Testis (tissue), 2 donors: Measurements from ENCODE around the gene JAKMIP1.

ENCODE experiments used
- POLR2A ChIP-seq: fragments of 450-650 bp; IDR thresholded peaks from one replicate; pipeline ENCODE4 v1.6.1; 2017; ENCODE audit warnings: antibody characterized with exemption, mild to moderate bottlenecking, moderate library complexity
- TF ChIP-seq, protein P1 (sequence below), 3 experiments: fragments of 450-650 bp in 2 of 3; fragments of 200-600 bp in 1 of 3; sonication (generic) in 1 of 3; IDR thresholded peaks; one replicate each; pipeline ENCODE4 v1.5.1; 2016 to 2019; ENCODE audit warnings: antibody characterized with exemption in 3 of 3, mild to moderate bottlenecking in 2 of 3, moderate library complexity in 1 of 3

DNA sequence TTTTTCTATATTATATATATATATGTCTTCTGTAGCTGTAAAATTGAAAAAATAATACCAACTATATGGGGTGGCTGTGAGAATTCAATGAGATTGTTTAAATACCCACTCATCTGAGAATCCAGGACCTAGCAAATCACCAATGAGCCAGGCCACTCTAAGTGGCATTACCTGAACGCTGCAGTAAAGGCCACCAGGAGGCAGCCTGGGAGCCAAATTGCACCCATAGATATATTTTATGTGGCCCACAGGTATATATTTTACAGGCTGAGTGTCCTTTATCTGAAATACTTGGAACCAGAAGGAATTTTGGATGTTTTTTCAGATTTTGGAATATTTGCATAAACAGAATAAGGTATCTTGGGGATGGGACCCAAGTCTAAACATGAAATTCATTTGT, 124.0 kb downstream of the JAKMIP1 start:
- TF ChIP-seq, protein P1, sequence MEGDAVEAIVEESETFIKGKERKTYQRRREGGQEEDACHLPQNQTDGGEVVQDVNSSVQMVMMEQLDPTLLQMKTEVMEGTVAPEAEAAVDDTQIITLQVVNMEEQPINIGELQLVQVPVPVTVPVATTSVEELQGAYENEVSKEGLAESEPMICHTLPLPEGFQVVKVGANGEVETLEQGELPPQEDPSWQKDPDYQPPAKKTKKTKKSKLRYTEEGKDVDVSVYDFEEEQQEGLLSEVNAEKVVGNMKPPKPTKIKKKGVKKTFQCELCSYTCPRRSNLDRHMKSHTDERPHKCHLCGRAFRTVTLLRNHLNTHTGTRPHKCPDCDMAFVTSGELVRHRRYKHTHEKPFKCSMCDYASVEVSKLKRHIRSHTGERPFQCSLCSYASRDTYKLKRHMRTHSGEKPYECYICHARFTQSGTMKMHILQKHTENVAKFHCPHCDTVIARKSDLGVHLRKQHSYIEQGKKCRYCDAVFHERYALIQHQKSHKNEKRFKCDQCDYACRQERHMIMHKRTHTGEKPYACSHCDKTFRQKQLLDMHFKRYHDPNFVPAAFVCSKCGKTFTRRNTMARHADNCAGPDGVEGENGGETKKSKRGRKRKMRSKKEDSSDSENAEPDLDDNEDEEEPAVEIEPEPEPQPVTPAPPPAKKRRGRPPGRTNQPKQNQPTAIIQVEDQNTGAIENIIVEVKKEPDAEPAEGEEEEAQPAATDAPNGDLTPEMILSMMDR (IDR thresholded peaks at IDR 0.05) = no peak
- no peak for TF ChIP-seq POLR2A
